Mucosa of descending colon (tissue), 3 donors: ENCODE measurements around the gene PLCE1. TPM values are rescaled to one million over a fixed set of nuclear protein-coding genes. Genes with fewer than 3 reads are reported as not detected.

Experiments
- ATAC-seq: fragments of 200-7000 bp; cut with Tn5 transposase; one replicate; pipeline ENCODE4 v1.9.1; 2020; ENCODE audit warnings: mild to moderate bottlenecking, moderate library complexity
- DNase-seq, 3 donors: peaks; one replicate each; pipeline ENCODE4 v3.0.0-alpha.2; 2020
- H3K36me3 ChIP-seq: fragments of 200-600 bp; one replicate; pipeline ENCODE4 v1.8.0; 2021; ENCODE audit warnings: low read depth, mild to moderate bottlenecking
- H3K4me1 ChIP-seq: fragments of 200-600 bp; one replicate; pipeline ENCODE4 v1.8.0; 2021; ENCODE audit warnings: low read depth, mild to moderate bottlenecking
- H3K4me3 ChIP-seq: fragments of 200-600 bp; one replicate; pipeline ENCODE4 v1.8.0; 2021; ENCODE audit warnings: mild to moderate bottlenecking
- H3K9me3 ChIP-seq: fragments of 200-600 bp; one replicate; pipeline ENCODE4 v1.8.0; 2021; ENCODE audit warnings: mild to moderate bottlenecking
- CTCF ChIP-seq: fragments of 200-600 bp; IDR thresholded peaks from one replicate; pipeline ENCODE4 v1.8.0; 2022; ENCODE audit warnings: antibody characterized with exemption, mild to moderate bottlenecking
- intact Hi-C, 2 donors: fragments of 100-400 bp; cut with DNase I in 1 of 2; cut with micrococcal nuclease in 1 of 2; formaldehyde crosslinking; loops; one replicate each; pipeline versions ENCODE4 v1.11.0 to v1.11.1; 2022; cut with DNase I, micrococcal nuclease
- total RNA-seq, 3 donors: library from RNA; stranded (reverse); fragmentation: NEBNext Ultra II Directional in 2 of 3; extraction: Animal tissue kit (Norgen Biotek cat#: 25700) in 2 of 3; gene quantifications; one replicate each; pipeline versions ENCODE4 v1.2.1 to v1.2.4, GENCODE V29; 2021 to 2023
- donor health status: DM: no; HTN: no; CAD: no; lungs with moderate emphysema.
- donor health status: DM: no; HTN: no; CAD: no.
- donor health status: DM: no; HTN: yes; CAD: no.

PLCE1 gene
- total RNA-seq, 3 donors from 2014 or later = 36.1 to 68.9 (median 39.3) TPM

- DNase-seq = no peak
- peak; percentile 97 for ATAC-seq
- Histone ChIP-seq H3K4me3 (no peak overlapping the region), H3K9me3 (no peaks in the 10 kb centered on the region), H3K36me3 (no peaks in the 10 kb centered on the region), H3K4me1 (peaks cover 6% of the 10 kb centered on the region)
- intact Hi-C loops = no loop called here
- TF ChIP-seq CTCF = no peak
These were observed 24.4 kb downstream of the PLCE1 start for GRCh38 chr10:94018107-94018506.

GRCh38 chr10:94023906-94024305 lies 30.2 kb downstream of the PLCE1 start:
- intact Hi-C loops = no loop called here
- Histone ChIP-seq H3K9me3 (peaks cover 9% of the 10 kb centered on the region), H3K4me3 (no peak overlapping the region), H3K4me1 (peaks cover 9% of the 10 kb centered on the region), H3K36me3 (no peaks in the 10 kb centered on the region)
- ATAC-seq = peak; percentile 85
- no peak for TF ChIP-seq CTCF
- no peak for DNase-seq

- TF ChIP-seq CTCF = no peak
- Histone ChIP-seq H3K36me3 (no peaks in the 10 kb centered on the region), H3K4me3 (no peak overlapping the region), H3K4me1 (peaks cover 9% of the 10 kb centered on the region), H3K9me3 (peaks cover 14% of the 10 kb centered on the region)
- intact Hi-C loops = no loop called here
- ATAC-seq (no peak), DNase-seq (no peak)
These were observed 30.7 kb downstream of the PLCE1 start for GRCh38 chr10:94024407-94024806.

GRCh38 chr10:94025806-94026205 lies 32.1 kb downstream of the PLCE1 start:
- no peak for TF ChIP-seq CTCF
- intact Hi-C loops = no loop called here
- ATAC-seq = no peak
- H3K9me3 ChIP-seq = peaks cover 22% of the 10 kb centered on the region
- H3K36me3 ChIP-seq = no peaks in the 10 kb centered on the region
- peaks cover 9% of the 10 kb centered on the region for H3K4me1 ChIP-seq
- H3K4me3 ChIP-seq = no peak overlapping the region
- DNase-seq = no peak

GRCh38 chr10:94027197-94027596 lies 33.5 kb downstream of the PLCE1 start:
- intact Hi-C loops = no loop called here
- Histone ChIP-seq H3K4me3 (no peak overlapping the region), H3K9me3 (peaks cover 22% of the 10 kb centered on the region), H3K4me1 (peaks cover 9% of the 10 kb centered on the region), H3K36me3 (no peaks in the 10 kb centered on the region)
- peak; percentile 85 for ATAC-seq
- no peak for TF ChIP-seq CTCF
- DNase-seq = no peak

- no peak for DNase-seq
- H3K36me3 ChIP-seq = no peaks in the 10 kb centered on the region
- no peak overlapping the region for H3K4me3 ChIP-seq
- no peak for ATAC-seq
- intact Hi-C loops = no loop called here
- peaks cover 6% of the 10 kb centered on the region for H3K4me1 ChIP-seq
- H3K9me3 ChIP-seq = peaks cover 22% of the 10 kb centered on the region
- TF ChIP-seq CTCF = no peak
These were observed 36.2 kb downstream of the PLCE1 start for GRCh38 chr10:94029955-94030354.
